Esophagus muscularis mucosa (tissue), 4 donors: Measurements from ENCODE around the gene CHAF1A. TPM values are rescaled to one million over a fixed set of nuclear protein-coding genes. Genes with fewer than 3 reads are reported as not detected.

Source experiments
- DNase-seq: peaks from one replicate; pipeline ENCODE4 v3.0.0-alpha.2; 2017; ENCODE audit errors: extremely low spot score
- H3K27ac ChIP-seq, 4 donors: fragments of 200-600 bp; sonication (generic); replicated peaks in 1 of 4; 1 replicate in 3 of 4; 2 replicates in 1 of 4; pipeline ENCODE4 v1.5.1; 2016 to 2019; ENCODE audit warnings: mild to moderate bottlenecking in 1 of 4
- H3K27me3 ChIP-seq, 4 donors: fragments of 200-600 bp; sonication (generic); one replicate each; pipeline versions ENCODE4 v1.5.1 to v1.6.0; 2016 to 2019
- H3K36me3 ChIP-seq, 4 donors: fragments of 200-600 bp; sonication (generic); one replicate each; pipeline ENCODE4 v1.5.1; 2016 to 2019
- H3K4me1 ChIP-seq, 4 donors: fragments of 200-600 bp; sonication (generic); one replicate each; pipeline ENCODE4 v1.5.1; 2016 to 2019
- H3K4me3 ChIP-seq, 4 donors: fragments of 200-600 bp; sonication (generic); 1 replicate in 2 of 4; 2 replicates in 2 of 4; pipeline ENCODE4 v1.5.1; 2016 to 2019; ENCODE audit warnings: mild to moderate bottlenecking in 4 of 4, moderate library complexity in 1 of 4
- H3K9me3 ChIP-seq, 4 donors: fragments of 200-600 bp; sonication (generic); 1 replicate in 3 of 4; 2 replicates in 1 of 4; pipeline ENCODE4 v1.5.1; 2016 to 2019
- CTCF ChIP-seq, 3 experiments: fragments of 200-600 bp in 2 of 3; fragments of 450-650 bp in 1 of 3; sonication (generic) in 2 of 3; IDR thresholded peaks; one replicate each; pipeline ENCODE4 v1.5.1; 2017 to 2019; ENCODE audit warnings: antibody characterized with exemption in 3 of 3, mild to moderate bottlenecking in 2 of 3, moderate library complexity in 1 of 3
- EP300 ChIP-seq: sonication (generic); formaldehyde crosslinking; IDR thresholded peaks from one replicate; pipeline ENCODE4 v1.6.1; 2017; ENCODE audit warnings: antibody characterized with exemption
- POLR2A ChIP-seq: fragments of 450-650 bp; IDR thresholded peaks from one replicate; pipeline ENCODE4 v1.6.1; 2017; ENCODE audit warnings: antibody characterized with exemption, moderate library complexity, mild to moderate bottlenecking, low read depth
- POLR2AphosphoS5 ChIP-seq, 2 donors: sonication (generic); formaldehyde crosslinking; IDR thresholded peaks; one replicate each; pipeline ENCODE4 v1.6.1; 2017; ENCODE audit warnings: antibody characterized with exemption in 2 of 2
- WGBS: methylation state at CpG from one replicate; pipeline ENCODE4 v1.1.5; 2018; 5-methylcytosine and 5-hydroxymethylcytosine counted together
- intact Hi-C: fragments of 100-400 bp; cut with DNase I; formaldehyde crosslinking; loops from one replicate; pipeline ENCODE4 v1.15.1; 2023
- total RNA-seq, 4 donors: library from RNA; depleted of rRNA; stranded (reverse); fragments of >200 nt; gene quantifications; one replicate each; pipeline versions ENCODE4 v1.1.0 to v1.2.1, GENCODE V29; 2016

CHAF1A gene
- total RNA-seq, 4 donors from 2014 or later, result 4.6 to 14.6 (median 7.6) TPM

DNA sequence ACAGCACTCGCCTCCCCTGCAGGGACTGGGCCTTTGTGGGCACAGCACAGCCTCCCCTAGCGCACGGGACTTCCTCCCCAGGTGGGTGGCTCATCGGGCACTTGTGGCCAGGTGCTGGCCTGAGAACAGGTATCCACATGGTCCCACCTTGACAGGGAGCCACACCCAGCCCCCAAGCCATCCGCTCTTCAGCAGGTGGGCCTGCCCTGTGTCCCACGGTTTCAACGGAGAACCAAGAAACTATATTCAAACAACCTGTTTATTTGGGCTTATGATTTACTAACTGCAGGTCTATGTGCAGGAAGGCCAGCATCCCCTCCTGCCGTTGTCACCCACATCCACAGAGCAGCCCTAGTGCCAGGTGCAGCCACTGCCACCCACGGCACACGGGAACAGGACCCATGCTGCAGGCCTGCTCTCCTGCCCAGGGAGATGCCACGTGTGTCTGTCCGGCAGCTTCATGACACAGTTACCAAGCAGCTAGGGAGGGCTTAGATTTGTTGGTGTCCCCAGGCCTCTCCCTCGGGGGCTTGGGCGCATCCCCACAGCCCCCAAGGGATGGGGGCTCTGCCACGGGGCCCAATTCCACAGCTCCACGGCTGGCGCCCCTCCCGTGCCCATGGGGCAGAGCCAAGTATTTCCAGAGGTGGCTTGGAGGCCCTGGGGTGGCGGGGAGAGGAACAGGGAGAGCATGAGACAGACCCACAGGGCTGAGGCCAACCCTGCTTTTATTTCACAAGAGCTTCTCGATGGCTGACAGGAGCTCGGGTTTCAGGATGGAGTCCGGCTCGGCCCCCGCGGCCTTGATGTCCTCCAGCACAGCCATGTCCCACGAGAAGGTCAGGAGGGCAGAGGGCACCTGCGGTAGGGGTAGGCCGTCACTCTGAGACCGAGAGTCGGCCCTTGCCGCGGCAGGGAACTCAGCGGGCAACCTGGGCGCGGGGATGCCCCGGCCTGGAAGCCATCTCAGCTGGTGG, 42.6 kb downstream of the CHAF1A start:
- H3K27ac ChIP-seq, result no peak overlapping the region
- no peaks in the 10 kb centered on the region for H3K27me3 ChIP-seq
- H3K4me3 ChIP-seq, result no peak overlapping the region
- peaks cover 0 to 26% (median 20%) of the 10 kb centered on the region in 4 donors for H3K4me1 ChIP-seq
- 82% methylated on average over 23 of the region's 36 CpGs for WGBS
- peaks cover 33 to 63% (median 62%) of the 10 kb centered on the region in 4 donors for H3K36me3 ChIP-seq
- TF ChIP-seq CTCF (IDR thresholded peaks at IDR 0.05) (no peak), POLR2A (no peak), POLR2AphosphoS5 (IDR thresholded peaks at IDR 0.05) (no peak), EP300 (no peak)
- no peaks in the 10 kb centered on the region for H3K9me3 ChIP-seq
- intact Hi-C loops, result no loop called here
- DNase-seq, result no peak

DNA sequence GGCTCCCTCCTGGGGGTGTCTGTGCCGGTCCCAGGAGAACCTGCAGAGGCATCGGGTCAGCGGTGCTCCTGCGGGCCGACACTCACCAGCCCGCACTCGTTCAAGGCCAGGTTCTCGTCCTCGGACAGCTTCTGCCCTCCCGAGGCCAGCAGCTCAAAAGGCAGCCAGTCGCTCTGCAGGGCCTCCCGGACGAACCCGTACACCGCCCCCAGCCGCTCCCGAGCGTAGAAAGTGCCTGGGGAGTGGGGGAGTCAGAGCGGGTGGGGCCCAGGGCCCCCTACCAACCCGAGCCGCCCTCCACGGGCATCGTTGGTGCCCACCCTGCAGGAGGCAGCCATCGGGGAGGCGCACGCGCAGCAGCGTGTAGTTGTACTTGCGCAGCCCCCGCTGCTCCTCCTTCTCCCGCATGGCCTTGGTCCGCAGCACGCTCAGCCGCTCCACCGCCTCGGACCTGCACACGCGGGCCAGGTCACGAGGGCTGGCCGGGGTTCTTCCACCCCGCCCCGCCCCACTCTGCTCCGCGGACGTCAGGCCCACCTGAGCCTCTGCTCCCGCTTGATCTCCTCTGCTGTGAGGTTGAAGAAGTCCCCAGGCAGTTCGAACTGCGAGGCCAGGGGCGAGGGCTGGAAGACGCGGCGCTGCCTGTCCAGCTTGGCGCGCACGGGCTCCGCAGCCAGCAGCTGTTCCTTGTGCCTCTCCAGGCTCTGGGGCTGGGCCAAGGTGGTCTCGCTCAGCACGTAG, 43.7 kb downstream of the CHAF1A start:
- DNase-seq, result no peak
- intact Hi-C loops, result no loop called here
- no peaks in the 10 kb centered on the region for H3K9me3 ChIP-seq

DNA sequence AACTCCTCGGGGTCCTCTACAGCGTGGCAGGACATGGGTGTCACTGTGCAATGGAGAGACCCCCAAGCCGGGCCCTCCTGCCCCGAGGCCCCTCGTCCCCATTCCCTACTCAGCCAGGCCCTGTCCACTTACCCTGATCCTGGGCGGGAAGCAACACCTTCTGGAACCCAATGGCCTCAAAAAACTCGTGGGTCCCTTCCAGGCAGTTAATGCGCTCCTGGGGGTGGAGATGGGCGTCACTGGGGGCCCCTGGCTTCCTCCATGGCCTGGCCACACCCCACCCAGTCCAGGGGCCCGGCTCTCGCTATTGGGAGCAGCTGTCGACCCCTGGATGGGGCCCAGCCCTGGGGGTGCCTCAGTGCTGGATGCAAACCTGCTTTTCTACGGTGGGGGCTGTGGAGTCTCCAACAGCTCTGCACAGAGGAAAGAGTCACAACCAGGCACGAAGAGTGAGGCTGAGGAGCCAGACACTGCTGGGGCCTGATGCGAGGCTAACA, 44.3 kb downstream of the CHAF1A start:
- Histone ChIP-seq H3K9me3 (no peaks in the 10 kb centered on the region), H3K27me3 (no peaks in the 10 kb centered on the region), H3K27ac (no peak overlapping the region), H3K4me3 (no peak overlapping the region), H3K36me3 (peaks cover 47 to 80% (median 74%) of the 10 kb centered on the region in 4 donors), H3K4me1 (peaks cover 0 to 26% (median 23%) of the 10 kb centered on the region in 4 donors)
- DNase-seq, result no peak
- TF ChIP-seq POLR2A (no peak), CTCF (IDR thresholded peaks at IDR 0.05) (no peak), POLR2AphosphoS5 (IDR thresholded peaks at IDR 0.05) (no peak), EP300 (no peak)
- intact Hi-C loops, result no loop called here
- WGBS, result 75% methylated on average over 6 of the region's 15 CpGs

More for the DNA sequence above, 43.7 kb downstream of the CHAF1A start:
- 88% methylated on average over 37 of the region's 58 CpGs for WGBS
- TF ChIP-seq POLR2AphosphoS5 (IDR thresholded peaks at IDR 0.05), result no peak
- TF ChIP-seq POLR2A, result no peak
- TF ChIP-seq CTCF (IDR thresholded peaks at IDR 0.05), result no peak
- no peak for TF ChIP-seq EP300
- H3K4me1 ChIP-seq, result peaks cover 0 to 26% (median 23%) of the 10 kb centered on the region in 4 donors
- H3K27me3 ChIP-seq, result no peaks in the 10 kb centered on the region
- no peak overlapping the region for H3K4me3 ChIP-seq
- peaks cover 40 to 74% (median 68%) of the 10 kb centered on the region in 4 donors for H3K36me3 ChIP-seq
- no peak overlapping the region for H3K27ac ChIP-seq

- Histone ChIP-seq H3K9me3 (no peaks in the 10 kb centered on the region), H3K27ac (peak overlapping the region in 3 of 4 donors; percentile 82 to 87 (median 86)), H3K4me1 (peaks cover 0 to 26% (median 23%) of the 10 kb centered on the region in 4 donors), H3K27me3 (no peaks in the 10 kb centered on the region), H3K4me3 (no peak overlapping the region), H3K36me3 (peaks cover 54 to 88% (median 82%) of the 10 kb centered on the region in 4 donors)
- WGBS, result 95% methylated on average over 25 of the region's 28 CpGs
- intact Hi-C loops, result no loop called here
- no peak for DNase-seq
- TF ChIP-seq POLR2AphosphoS5 (IDR thresholded peaks at IDR 0.05) (no peak), CTCF (IDR thresholded peaks at IDR 0.05) (no peak), POLR2A (no peak), EP300 (no peak)
Observed at GRCh38 chr19:4447327-4448146, 45.1 kb downstream of the CHAF1A start.
